Erythroblast (primary cell): ENCODE data around the gene SH3RF1.

Experiments used
- GATA1 ChIP-seq: IDR thresholded peaks from 2 replicates; pipeline ENCODE4 v1.6.1; 2011; ENCODE audit warnings: low read depth, mild to moderate bottlenecking, control low read depth, low read length, moderate library complexity
- POLR2A ChIP-seq: IDR thresholded peaks from 2 replicates; pipeline ENCODE4 v1.6.1; 2011; ENCODE audit warnings: mild to moderate bottlenecking, low read length

GRCh38 chr4:169252339-169253112 is 18.2 kb downstream of the SH3RF1 start:
- TF ChIP-seq POLR2A (no peak), GATA1 (no peak)
